HG02852 (cell line): ENCODE results near the gene VTI1A.
"Not testable (repeated sequence)": the region's sequence is repeated elsewhere in the genome, so short reads cannot be mapped to it uniquely, and the experiment has no call there.

ENCODE experiments used
- ATAC-seq: cut with Tn5 transposase; IDR thresholded peaks from one replicate; pipeline ENCODE4 v1.9.1; 2021; ENCODE audit warnings: mild to moderate bottlenecking, moderate library complexity; ENCODE audit not compliant: unreplicated experiment

VTI1A gene

GRCh38 chr10:112848868-112849430, 401.9 kb downstream of the VTI1A start:
- ATAC-seq = no peak

GRCh38 chr10:112849546-112849945, 402.5 kb downstream of the VTI1A start:
- ATAC-seq = no peak

- ATAC-seq = no peak
These were observed 404.2 kb downstream of the VTI1A start for GRCh38 chr10:112851181-112851580.

- no peak for ATAC-seq
These were observed 404.7 kb downstream of the VTI1A start for GRCh38 chr10:112851588-112852211.

GRCh38 chr10:112852306-112852705, 405.3 kb downstream of the VTI1A start:
- no peak for ATAC-seq

GRCh38 chr10:112855134-112855533, 408.1 kb downstream of the VTI1A start:
- ATAC-seq = no peak

GRCh38 chr10:112857493-112857892, 410.5 kb downstream of the VTI1A start:
- no peak for ATAC-seq

GRCh38 chr10:112858986-112859651, 412.1 kb downstream of the VTI1A start:
- ATAC-seq = no peak

- no peak for ATAC-seq
These were observed 412.8 kb downstream of the VTI1A start for GRCh38 chr10:112859793-112860192.

GRCh38 chr10:112863461-112863860, 416.4 kb downstream of the VTI1A start:
- ATAC-seq = not testable (repeated sequence)
